Sigmoid colon (tissue), 4 donors: ENCODE results near the gene FKBP11.

ENCODE experiments used
- CTCF ChIP-seq, 4 experiments: fragments of 450-650 bp in 3 of 4; fragments of 200-600 bp in 1 of 4; IDR thresholded peaks; one replicate each; pipeline ENCODE4 v1.5.1; 2016 to 2019; ENCODE audit warnings: antibody characterized with exemption in 4 of 4, mild to moderate bottlenecking in 3 of 4, moderate library complexity in 2 of 4
- EP300 ChIP-seq, 4 donors: sonication (generic); formaldehyde crosslinking; IDR thresholded peaks; one replicate each; pipeline ENCODE4 v1.6.1; 2017; ENCODE audit warnings: antibody characterized with exemption in 4 of 4
- POLR2A ChIP-seq, 2 donors: fragments of 450-650 bp; IDR thresholded peaks; one replicate each; pipeline ENCODE4 v1.6.1; 2016; ENCODE audit warnings: antibody characterized with exemption in 2 of 2, mild to moderate bottlenecking in 2 of 2, moderate library complexity in 2 of 2
- POLR2AphosphoS5 ChIP-seq, 4 donors: sonication (generic); formaldehyde crosslinking; IDR thresholded peaks; one replicate each; pipeline ENCODE4 v1.6.1; 2017; ENCODE audit warnings: antibody characterized with exemption in 4 of 4

- TF ChIP-seq CTCF (IDR thresholded peaks at IDR 0.05) = no peak
- TF ChIP-seq POLR2A (IDR thresholded peaks at IDR 0.05) = no peak
- no peak for TF ChIP-seq EP300 (IDR thresholded peaks at IDR 0.05)
- TF ChIP-seq POLR2AphosphoS5 (IDR thresholded peaks at IDR 0.05) = no peak
Observed at GRCh38 chr12:48889679-48890078, 35.6 kb downstream of the FKBP11 start.
